Stomach (tissue), 4 donors: ENCODE results near the gene HAUS6.

Source experiments
- CTCF ChIP-seq, 7 experiments: fragments of 450-650 bp in 4 of 7; fragments of 200-600 bp in 3 of 7; sonication (generic) in 3 of 7; IDR thresholded peaks; one replicate each; pipeline ENCODE4 v1.5.1; 2016 to 2019; ENCODE audit warnings: antibody characterized with exemption in 7 of 7, control low read depth in 2 of 7, mild to moderate bottlenecking in 1 of 7
- EP300 ChIP-seq: sonication (generic); formaldehyde crosslinking; IDR thresholded peaks from one replicate; pipeline ENCODE4 v1.6.1; 2017; ENCODE audit warnings: antibody characterized with exemption
- POLR2A ChIP-seq, 4 donors: fragments of 450-650 bp; IDR thresholded peaks; one replicate each; pipeline ENCODE4 v1.6.1; 2016; ENCODE audit warnings: antibody characterized with exemption in 4 of 4, control low read depth in 2 of 4, mild to moderate bottlenecking in 1 of 4, moderate library complexity in 1 of 4
- POLR2AphosphoS5 ChIP-seq, 3 donors: sonication (generic); formaldehyde crosslinking; IDR thresholded peaks; one replicate each; pipeline ENCODE4 v1.6.1; 2016; ENCODE audit warnings: antibody characterized with exemption in 3 of 3

- TF ChIP-seq EP300 (no peak), CTCF (IDR thresholded peaks at IDR 0.05) (no peak), POLR2AphosphoS5 (IDR thresholded peaks at IDR 0.05) (no peak), POLR2A (IDR thresholded peaks at IDR 0.05) (no peak)
Observed at GRCh38 chr9:19127871-19128500, 25.3 kb upstream of the HAUS6 start.
